Keratinocyte (primary cell): Measurements from ENCODE around the gene CPEB3.

Source experiments
- CTCF ChIP-seq, 3 experiments: IDR thresholded peaks in 1 of 3; conservative IDR thresholded peaks in 1 of 3; optimal IDR thresholded peaks in 1 of 3; 2 replicates in 2 of 3; 3 replicates in 1 of 3; pipeline versions ENCODE3 to v1.5.1; 2011; ENCODE audit warnings: low read length in 3 of 3, mild to moderate bottlenecking in 3 of 3, moderate library complexity in 2 of 3, control low read depth in 1 of 3, inconsistent platforms in 1 of 3; ENCODE audit not compliant: insufficient read depth in 2 of 3; ENCODE audit errors: extremely low read depth in 1 of 3
- EZH2 ChIP-seq: IDR thresholded peaks from one replicate; pipeline ENCODE4 v1.6.1; 2012; ENCODE audit warnings: inconsistent platforms, mild to moderate bottlenecking, low read length, moderate library complexity

GRCh38 chr10:92108747-92109146 is 182.1 kb downstream of the CPEB3 start:
- TF ChIP-seq CTCF (optimal IDR thresholded peaks at IDR 0.05 in 1 of 3, IDR thresholded peaks at IDR 0.05 in 1 of 3, conservative IDR thresholded peaks at IDR 0.05 in 1 of 3; ENCODE audit: extremely low read depth in 1 of 3, insufficient read depth in 2 of 3, low read length in 3 of 3) = no peak
- TF ChIP-seq EZH2 = no peak
